A549 (cell line): ENCODE measurements around the gene BMAL1.

ENCODE experiments used
- CHD4 ChIP-seq: fragments of 200-600 bp; sonication (generic); IDR thresholded peaks from 2 replicates; pipeline ENCODE4 v1.6.1; 2016; ENCODE audit warnings: antibody characterized with exemption, mild to moderate bottlenecking, borderline replicate concordance
- JUN ChIP-seq, 2 experiments: fragments of >200 bp; sonication (Bioruptor Twin); formaldehyde crosslinking; IDR thresholded peaks; 2 replicates in 1 of 2; 3 replicates in 1 of 2; pipeline ENCODE4 v1.6.1; 2016 to 2017
- POLR2A ChIP-seq: IDR thresholded peaks from 2 replicates; pipeline ENCODE4 v1.6.1; 2012; ENCODE audit warnings: mild to moderate bottlenecking, low read length
- TF ChIP-seq, protein P1 (sequence below): fragments of >200 bp; sonication (Bioruptor Twin); formaldehyde crosslinking; IDR thresholded peaks from 3 replicates; pipeline ENCODE4 v1.5.1; 2016

DNA sequence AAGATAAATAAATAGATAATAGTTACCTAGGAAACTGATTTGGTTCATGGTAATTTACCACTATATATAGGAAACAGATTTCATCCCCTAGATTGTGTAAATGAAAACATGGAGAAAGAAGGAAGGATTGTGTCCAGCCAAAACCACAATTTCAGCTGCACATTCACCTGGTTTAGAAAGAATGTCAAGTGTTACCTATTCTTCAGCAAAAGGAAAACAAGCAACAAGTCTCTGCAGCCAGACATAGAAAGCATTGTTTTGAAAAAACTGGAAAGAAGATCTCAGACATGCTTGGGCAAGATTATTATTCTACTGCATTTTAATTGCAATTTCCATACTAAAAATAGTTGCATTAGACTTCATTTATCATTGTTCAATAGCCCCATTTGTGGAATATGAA, 8.8 kb upstream of the BMAL1 start:
- TF ChIP-seq POLR2A: no peak
- TF ChIP-seq, protein P1, sequence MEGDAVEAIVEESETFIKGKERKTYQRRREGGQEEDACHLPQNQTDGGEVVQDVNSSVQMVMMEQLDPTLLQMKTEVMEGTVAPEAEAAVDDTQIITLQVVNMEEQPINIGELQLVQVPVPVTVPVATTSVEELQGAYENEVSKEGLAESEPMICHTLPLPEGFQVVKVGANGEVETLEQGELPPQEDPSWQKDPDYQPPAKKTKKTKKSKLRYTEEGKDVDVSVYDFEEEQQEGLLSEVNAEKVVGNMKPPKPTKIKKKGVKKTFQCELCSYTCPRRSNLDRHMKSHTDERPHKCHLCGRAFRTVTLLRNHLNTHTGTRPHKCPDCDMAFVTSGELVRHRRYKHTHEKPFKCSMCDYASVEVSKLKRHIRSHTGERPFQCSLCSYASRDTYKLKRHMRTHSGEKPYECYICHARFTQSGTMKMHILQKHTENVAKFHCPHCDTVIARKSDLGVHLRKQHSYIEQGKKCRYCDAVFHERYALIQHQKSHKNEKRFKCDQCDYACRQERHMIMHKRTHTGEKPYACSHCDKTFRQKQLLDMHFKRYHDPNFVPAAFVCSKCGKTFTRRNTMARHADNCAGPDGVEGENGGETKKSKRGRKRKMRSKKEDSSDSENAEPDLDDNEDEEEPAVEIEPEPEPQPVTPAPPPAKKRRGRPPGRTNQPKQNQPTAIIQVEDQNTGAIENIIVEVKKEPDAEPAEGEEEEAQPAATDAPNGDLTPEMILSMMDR: no peak
- TF ChIP-seq JUN (IDR thresholded peaks at IDR 0.05): no peak
- no peak for TF ChIP-seq CHD4
